ENCODE measurements around the gene ZFP36L1. TPM values are rescaled to one million over a fixed set of nuclear protein-coding genes. Genes with fewer than 3 reads are reported as not detected.

The ZFP36L1 gene, protein sequence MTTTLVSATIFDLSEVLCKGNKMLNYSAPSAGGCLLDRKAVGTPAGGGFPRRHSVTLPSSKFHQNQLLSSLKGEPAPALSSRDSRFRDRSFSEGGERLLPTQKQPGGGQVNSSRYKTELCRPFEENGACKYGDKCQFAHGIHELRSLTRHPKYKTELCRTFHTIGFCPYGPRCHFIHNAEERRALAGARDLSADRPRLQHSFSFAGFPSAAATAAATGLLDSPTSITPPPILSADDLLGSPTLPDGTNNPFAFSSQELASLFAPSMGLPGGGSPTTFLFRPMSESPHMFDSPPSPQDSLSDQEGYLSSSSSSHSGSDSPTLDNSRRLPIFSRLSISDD
- total RNA-seq (2014; rRNA removed; shearing (Covaris generic)) = 27.7 and 31.0 TPM in 2 replicates

DNA sequence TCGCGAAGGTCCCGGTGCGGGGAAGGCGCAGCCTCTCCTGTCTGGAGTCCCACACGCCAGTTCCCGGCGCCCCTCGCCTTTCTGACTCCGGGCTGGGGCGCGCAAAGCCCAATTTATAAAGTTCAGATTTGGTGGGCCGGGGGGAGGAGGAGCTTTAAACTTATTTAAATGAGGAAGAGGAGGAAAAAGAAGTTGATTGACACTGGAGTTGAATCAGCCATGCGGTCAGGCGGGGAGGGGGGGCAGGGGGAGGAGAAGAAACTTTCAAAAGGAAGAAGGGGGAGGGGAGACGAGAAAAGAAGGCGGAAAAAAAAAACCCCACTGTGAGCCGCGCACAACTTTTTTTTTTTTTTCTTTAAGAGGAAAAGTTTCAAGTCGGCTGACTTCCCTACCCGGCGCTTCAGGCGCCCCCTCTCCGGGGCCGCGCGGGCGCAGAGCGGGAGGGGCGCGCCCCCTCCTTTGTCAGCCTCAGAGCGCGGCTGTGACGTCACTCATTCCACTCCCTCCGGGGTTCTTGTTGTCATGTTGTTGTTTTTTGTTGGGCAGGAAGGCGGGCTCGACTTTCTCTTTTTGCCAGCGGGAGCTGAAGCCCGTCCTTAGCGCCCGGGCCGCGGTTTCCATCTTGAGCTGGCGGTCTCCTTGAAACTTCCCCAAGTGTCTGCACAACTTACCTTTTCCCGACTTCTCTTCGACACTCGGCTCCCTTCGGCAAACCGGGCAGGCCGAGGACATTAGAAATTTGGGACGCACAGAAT, at the start of gene ZFP36L1:
Gene ZFP36L1 (minus strand): TSS at position 89 of the 755 bp plus-strand sequence. CDS start 129 bp downstream, outside the sequence.
- peak; percentile 94 for DNase-seq (ENCODE audit: low spot score)

DNA sequence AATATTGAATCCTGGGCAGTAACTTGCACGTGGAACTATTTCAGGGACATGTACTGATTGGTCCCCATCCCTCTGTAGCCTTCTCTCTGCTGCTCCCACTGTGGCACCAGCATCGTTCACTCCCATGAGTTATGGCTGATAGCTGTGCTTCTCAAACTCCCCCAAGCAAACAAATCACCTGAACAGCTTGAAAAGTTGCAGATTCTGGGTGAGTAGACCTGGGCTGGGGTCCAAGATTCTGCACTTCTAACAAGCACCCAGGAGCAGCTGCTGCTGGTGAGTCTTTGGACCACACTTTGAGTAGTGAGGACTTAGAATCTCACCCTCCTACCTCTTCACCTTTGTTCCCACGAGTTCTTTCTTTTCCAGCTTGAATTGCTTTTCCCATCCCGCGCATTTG, 49.4 kb upstream of the ZFP36L1 start:
- no peak for DNase-seq (ENCODE audit: low spot score)

DNA sequence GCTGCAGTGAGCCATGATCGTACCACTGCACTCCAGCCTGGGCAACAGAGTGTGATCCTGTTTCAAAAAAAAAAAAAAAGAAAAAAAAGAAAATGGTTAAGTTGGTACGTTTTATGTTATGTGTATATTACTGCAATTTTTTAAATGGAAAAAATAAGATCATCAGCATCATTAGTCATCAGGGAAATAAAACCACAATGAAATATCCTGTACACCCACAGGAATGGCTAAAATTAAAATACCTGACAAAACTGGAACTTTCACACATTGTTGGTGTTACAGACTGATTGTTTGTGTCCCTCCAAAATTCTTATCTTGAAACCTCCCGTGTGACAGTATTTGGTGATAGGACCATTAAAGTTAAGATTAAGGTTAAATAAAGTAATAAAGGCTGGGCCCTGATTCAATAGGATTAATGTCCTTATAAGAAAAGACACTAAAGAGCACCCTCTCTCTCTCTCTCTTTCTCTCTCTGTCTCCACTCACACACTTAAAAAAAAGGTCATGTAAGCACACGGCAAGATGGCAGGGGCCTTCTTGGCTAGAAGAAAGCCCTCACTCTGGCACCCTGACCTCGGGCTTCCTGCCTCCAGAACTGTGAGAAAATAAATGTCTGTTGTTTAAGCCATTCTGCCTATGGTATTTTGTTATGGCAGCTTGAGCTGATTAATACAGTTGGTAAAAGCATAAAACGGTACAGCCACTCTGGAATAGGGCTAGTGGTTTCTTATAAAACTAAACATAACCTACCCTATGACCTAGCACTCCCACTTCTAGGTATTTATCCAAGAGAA, 48.3 kb upstream of the ZFP36L1 start:
- no peak for DNase-seq (ENCODE audit: low spot score)

DNA sequence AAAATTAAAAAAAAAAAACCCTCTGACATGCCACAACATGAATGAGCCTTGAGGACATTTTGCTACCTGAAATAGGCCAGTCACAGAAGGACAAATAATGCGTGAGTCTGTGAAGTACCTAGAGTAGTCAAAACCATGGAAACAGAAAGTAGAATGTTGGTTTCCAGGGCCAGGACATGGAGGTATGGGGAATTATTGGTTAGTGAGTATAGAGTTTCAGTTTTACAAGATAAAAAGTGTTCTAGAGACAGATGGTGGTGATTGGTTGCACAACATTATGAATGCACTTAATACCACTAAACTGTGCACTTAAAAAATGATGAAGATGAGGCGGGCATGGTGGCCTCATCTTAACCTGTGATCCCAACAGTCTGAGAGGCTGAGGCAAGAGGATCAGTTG, 47.6 kb upstream of the ZFP36L1 start:
- no peak for DNase-seq (ENCODE audit: low spot score)

DNA sequence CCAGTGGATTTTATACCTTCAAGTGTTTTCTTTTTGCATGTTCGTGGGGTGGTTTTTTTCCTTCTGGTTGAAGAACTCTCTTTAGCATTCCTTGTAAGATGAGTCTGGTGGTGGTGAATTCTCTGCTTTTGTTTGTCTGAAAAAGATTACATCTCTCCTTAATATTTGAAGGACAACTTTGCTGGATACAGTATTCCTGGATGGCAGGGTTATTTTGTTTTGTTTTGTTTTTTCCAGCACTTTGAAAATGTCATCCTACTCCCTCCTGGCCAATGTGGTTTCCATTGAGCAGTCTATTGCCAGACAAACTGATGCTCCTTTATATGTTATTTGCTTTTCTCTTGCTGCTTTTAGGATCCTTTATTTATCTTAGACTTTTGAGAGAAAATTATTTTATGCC, 43.2 kb upstream of the ZFP36L1 start:
- no peak for DNase-seq (ENCODE audit: low spot score)

DNA sequence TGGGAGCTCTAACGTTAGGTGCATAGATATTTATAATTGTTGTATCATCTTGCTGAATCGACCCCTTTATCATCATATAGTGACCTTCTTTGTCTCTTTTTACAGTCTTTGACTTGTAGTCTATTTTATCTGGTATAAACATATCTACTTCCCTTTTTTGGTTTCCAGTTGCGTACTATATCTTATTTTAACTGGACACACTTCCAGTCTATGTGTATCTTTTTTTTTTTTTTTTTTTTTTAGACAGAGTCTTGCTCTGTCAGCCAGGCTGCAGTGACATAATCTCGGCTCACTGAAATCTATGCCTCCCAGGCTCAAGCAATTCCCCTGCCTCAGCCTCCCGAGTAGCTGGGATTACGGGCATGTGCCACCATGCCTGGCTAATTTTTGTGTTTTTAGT, 41.9 kb upstream of the ZFP36L1 start:
- no peak for DNase-seq (ENCODE audit: low spot score)

DNA sequence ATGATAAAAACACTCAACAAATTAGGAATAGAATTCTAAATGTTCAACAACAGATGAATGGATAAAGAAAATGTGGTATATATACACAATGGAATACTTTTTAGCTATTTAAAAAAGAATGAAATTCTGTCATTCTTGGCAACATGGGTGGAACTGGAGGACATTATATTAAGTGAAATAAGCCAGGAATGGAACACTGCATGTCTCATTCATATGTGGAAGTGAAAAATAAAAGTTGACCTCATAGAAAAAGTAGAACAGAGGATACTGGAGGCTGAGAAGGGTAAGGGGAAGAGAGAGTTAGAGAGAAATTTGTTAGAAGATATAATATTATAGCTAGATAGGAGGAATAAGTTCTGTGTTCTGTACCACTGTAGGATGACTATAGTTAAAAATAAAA, 35.8 kb upstream of the ZFP36L1 start:
- DNase-seq (ENCODE audit: low spot score) = no peak

DNA sequence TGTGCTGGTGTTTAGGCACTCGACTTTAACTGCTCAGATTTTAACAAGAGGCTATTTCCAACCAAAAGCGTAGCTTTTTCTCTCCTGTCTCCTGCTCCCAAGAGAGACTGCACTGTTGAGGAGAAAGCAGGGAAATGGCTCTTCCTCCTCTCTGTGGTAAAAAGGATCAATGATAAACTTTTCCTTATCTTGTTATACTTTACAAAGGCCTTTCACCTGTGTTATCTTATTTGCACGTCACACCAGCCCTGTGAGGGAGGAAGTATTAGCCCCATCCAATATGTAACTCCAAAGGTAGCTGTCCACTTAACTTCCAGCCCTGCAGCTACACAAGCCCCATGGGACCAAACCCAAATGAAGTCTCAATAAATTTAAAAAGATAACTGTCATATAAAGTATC, 32.9 kb upstream of the ZFP36L1 start:
- no peak for DNase-seq (ENCODE audit: low spot score)

DNA sequence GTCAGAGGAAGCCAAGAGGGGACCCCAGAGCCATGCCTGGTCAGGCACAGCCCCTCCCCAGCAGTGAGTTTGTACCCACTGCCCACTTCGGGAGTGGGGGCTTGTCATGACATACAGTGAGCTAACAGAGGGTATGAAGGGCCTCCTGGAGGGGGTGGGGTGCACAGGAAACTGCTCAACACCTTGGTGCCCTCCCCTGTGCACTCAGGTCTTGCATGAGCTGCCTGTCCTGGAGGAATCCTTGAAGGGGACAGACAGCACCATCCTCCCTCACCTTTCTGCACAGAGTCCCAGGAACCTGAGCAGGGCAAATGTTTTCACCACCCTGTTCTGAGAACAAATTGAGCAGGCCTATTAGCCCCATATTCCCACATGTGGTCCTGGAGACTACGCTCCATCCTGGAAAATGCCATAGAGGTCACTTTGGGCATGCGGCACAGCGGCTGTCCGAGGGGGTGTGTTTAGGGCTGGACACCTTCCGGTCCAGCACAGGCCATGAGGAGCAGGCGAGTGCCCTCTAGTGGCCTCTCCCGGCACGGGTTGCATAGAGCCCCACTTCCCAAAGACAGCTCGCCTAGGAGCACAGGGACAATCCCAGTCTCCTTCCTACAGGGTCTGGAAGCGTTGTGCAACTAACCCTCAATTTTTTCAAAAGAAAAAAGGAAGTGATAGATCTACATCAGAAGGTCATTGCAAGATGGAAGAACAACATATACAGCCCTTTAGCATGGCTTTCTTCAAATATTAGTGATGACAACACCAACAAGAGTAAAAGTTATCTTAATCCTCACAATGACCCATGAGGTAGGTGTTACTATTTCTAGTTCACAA, 31.9 kb upstream of the ZFP36L1 start:
- DNase-seq (ENCODE audit: low spot score) = peak; percentile 79

DNA sequence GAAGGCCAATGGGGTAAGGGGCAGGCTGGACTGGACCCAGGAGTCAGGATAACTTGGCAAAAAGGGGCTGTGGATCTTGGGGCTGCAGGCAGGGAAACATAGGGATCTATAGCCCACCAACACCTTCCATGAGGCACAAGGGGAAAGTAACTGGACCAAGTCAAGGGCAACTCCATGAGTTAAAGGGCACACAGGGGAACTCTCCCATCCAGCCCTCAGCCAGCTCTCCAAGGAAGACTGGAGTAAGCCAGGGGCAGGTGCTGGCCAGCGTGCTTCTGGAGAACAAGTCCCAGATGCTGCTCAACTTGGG, 31.3 kb upstream of the ZFP36L1 start:
- no peak for DNase-seq (ENCODE audit: low spot score)

DNA sequence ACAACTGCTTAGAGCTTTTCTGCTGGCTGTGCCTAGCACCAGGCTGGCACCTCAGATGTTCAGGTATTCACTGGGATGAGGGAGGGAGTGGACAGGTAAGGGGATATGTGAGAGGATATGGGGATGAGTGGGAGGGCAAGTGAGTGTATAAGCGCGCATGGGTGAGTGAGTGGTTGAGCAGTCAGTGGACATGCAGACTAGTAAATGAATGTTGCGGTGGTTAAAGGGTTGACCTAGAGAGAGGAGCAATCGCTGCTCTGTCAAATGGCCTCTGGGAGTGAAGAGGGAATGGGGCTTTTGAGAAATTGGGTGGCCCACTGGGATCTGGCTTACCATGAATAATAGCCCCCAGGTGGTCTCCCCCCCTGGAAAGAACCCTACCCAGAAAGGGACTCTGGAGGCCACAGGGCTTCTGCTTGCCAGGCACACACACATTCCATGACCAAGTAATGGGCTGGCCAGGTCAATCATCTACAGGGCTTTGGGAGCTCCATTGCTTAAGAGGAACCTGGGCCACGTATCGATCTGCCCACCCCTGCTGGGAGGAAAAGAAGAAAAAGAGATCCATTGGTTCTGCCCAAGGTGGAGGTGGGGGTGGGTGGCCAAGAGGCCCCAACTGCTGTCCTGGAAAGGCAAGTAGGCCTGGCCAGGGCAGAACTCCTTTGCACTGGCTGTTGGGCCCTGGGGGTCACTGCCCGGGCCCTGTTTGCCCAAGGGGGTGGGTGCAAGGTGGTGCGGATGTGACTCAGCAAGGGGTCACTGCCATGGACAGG, 30.8 kb upstream of the ZFP36L1 start:
- no peak for DNase-seq (ENCODE audit: low spot score)

DNA sequence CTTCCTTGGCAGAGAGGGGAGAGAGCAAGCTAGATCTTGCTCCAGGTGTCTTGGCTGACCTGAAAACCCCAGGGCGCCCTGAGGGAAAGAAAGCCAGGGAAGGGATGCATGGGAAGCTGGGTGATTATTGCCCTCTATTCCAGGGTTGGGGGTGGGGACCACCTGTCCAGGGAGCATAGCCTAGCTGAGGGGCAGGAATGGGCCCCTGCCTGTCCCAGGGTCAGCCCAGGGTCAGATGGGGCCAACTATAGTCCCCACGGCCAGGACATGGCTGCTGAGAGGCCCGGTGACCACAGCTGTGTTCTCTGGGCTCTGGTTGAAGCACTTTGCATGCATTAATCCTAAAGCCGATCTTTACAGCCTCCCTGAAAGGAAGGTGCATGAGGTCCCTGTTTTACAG, 30.1 kb upstream of the ZFP36L1 start:
- DNase-seq (ENCODE audit: low spot score) = no peak

DNA sequence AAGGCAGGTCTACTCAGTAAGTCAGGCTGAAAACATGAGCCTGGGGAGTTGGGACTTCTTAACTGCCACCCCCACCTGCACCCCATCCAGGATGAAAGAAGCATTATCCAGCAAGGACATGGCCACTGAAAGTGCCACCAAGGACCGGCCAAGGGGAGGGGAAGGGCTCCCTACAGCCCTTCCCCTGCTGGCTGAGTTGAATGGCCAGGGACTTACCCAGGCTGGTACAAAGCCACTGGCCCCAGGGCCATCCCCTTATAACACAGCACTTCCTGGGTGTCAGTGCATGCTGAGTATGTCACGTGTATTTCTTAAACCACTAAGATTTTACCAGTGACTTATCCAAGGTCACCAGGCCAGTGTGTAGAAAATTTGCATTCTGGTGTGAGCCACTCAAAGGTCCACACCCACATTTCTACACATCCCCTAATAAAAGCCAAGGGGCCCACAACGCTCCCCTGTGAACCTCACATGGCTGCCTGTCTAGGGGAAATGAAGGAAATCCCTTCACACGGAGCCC, 29.3 kb upstream of the ZFP36L1 start:
- no peak for DNase-seq (ENCODE audit: low spot score)

DNA sequence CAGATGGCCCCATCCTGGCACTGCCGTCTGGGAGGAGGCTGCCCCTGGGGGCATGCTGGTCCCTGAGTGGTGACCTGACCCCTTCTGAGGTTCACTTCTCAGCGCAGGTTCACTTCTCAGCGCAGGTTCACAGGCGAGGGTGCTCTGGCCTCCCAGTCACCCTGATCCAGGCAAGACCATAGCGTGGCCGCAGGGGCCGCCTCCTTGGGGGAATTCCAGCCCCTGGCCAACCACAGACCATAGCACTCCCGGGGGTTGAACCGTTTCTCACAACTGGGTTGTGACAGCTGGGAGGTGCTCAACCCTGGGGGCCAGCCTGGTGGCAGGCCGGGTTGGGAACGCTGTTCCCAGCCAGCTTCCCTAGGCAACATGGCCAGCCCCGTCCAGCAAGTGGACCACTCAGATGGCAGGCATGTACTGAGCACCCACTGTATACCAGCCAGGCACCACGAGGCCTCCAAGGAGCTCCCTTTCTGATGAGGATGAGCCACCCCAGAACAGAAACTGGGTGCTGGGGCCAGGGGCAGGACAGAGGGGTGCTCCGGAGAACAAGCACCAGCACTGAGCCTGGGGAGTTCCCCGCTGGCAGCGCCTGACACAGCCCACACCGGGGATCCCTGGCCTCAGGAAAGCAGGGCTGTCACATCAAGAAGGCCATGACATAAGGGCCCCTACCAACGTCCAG, 28.3 kb upstream of the ZFP36L1 start:
- no peak for DNase-seq (ENCODE audit: low spot score)

DNA sequence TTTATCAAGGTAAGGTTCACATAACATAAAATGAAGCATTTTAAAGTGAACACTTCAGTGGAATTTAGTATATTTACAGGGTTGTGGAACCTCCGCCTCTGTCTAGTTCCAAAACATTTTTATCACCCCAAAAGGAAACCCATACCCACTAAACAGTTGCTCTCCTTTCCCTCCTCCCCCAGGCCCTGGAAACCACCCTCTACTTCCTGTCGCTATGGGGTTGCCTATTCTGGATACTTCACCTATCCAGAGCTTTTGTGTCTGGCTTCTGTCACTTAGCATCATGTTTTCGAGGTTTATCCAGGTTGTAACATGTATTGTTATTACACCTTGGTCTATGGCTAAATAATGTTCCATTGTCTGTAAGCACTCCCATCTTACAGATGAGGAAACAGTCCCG, 27.7 kb upstream of the ZFP36L1 start:
- no peak for DNase-seq (ENCODE audit: low spot score)

DNA sequence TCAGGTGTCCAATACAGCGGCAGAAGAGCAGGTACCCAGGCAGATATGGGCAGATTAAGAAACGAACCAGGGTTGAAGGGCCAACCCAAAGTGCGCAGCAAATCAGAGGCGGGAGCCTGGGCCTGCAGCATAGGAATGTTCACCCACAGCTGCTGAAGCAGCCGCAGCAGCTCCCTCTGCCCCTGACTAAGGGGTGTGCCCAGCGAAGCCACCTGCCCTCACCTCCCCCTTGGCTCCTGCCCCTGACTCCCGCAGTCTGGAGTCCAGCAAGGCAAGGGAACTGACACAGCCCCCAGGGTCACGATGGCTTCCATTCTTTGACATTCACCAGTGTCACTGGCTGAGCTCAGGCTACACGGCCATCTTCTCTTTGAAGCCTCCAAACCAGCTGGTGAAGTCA, 27.3 kb upstream of the ZFP36L1 start:
- no peak for DNase-seq (ENCODE audit: low spot score)

DNA sequence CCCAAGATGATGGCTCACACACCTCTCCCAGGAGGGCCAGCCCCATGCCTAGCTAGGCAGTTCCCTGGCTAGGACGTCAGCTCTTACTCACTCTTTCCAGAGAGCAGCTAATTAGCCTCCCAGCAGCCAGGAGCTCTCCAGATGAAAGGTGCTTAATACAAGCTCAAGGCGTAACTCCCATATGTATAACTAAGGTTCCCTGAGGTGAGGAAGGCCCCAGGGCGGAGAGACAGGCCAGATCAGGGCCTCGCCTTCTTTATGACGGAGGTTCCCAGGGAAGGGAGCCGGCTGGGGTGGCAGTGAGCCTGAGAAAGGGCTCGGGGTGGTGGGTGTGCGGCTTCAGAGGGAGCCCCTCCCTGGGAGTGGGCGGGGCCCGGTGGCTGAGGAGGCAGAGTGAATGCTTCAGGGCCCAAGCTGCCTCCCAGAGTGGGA, 26.4 kb upstream of the ZFP36L1 start:
- peak; percentile 66 for DNase-seq (ENCODE audit: low spot score)

DNA sequence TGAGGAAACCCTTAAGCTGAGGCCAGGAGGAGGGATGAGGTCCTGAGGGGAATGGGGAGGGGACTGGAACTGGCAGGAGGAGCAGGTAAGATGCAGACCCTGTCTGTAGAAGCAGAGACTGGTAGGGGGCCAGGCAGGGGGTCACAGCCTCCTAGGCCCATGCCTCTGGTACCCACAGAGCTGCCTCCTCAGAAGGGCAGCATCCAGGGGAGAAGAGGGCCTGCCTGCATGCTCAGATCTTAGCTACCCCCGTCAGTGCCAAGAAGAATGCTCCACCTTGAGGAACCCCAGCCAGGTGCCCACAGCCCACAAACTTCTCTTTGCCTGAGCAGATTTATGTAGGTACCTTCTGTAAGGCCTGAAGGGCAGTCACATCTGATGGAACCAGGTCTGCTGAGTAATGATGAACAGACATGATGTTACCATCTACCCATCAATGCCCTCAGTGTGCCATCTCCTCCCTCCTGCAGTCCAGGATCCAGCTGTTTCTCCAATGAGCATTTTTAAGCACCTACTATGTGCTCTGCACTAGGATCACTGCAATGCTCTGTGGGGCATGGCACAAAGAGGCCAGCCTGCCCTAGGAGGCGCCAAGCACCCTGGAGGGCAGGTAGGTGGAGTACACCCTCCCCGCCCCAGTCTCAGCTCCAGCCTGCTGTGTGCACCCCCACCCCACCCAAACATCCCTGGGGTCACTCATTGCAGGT, 24.8 kb upstream of the ZFP36L1 start:
- no peak for DNase-seq (ENCODE audit: low spot score)

DNA sequence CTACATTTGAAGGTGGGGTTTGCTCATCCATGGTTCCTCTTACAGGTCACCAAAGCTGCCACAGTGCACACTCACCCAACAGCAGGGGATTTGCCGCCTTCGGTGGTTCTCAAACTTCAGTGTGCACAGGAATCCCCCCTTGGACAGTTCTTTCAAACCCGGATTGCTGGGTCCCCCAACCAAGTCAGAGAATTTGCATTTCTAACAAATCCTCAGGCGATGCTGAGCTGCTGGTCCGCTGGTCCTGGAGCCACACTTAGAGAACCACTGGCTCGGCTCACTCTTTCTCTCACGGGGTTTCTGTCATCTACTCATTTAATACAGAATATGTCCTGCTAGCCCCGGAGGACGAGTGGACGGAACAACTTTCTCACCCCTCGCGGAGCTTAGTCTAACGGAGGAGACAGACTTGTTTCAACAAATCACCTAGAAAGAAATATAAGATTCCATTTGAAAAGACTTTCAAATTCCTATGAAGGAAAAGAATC, 24.1 kb upstream of the ZFP36L1 start:
- DNase-seq (ENCODE audit: low spot score) = no peak
